WTC11 (cell line): Measurements from ENCODE around the gene SGPP1. TPM values are rescaled to one million over a fixed set of nuclear protein-coding genes. Genes with fewer than 3 reads are reported as not detected.

Experiments
- ATAC-seq: fragments of 200-7000 bp; cut with Tn5 transposase; 2 replicates; pipeline ENCODE4 v1.10.0; 2021; ENCODE audit warnings: mild to moderate bottlenecking, moderate library complexity
- CTCF ChIA-PET: fragments of 300-600 bp; sonication (Branson Sonifier 250); formaldehyde crosslinking; loops from one replicate; lab custom pipeline; 2021; ENCODE audit warnings: antibody characterized with exemption; lab: Charles Lee
- POLR2A ChIA-PET: fragments of 350-600 bp; sonication (Branson Sonifier 250); formaldehyde crosslinking; loops from one replicate; lab custom pipeline; 2021; ENCODE audit warnings: antibody characterized with exemption; lab: Charles Lee
- DNase-seq: peaks from one replicate; pipeline ENCODE4 v3.0.0; 2021; ENCODE audit warnings: low spot score
- H3K27ac Mint-ChIP-seq: 2 replicates; pipeline ENCODE4 v1.8.0; 2021; ENCODE audit warnings: mixed read lengths
- H3K27me3 Mint-ChIP-seq: 2 replicates; pipeline ENCODE4 v1.8.0; 2021; ENCODE audit warnings: low read depth, mild to moderate bottlenecking, moderate library complexity, mixed read lengths
- H3K36me3 Mint-ChIP-seq: 2 replicates; pipeline ENCODE4 v1.8.0; 2021; ENCODE audit warnings: mixed read lengths
- H3K4me1 Mint-ChIP-seq: 2 replicates; pipeline ENCODE4 v1.8.0; 2022; ENCODE audit warnings: mixed read lengths
- H3K4me3 Mint-ChIP-seq: 2 replicates; pipeline ENCODE4 v1.8.0; 2021; ENCODE audit warnings: mild to moderate bottlenecking, moderate library complexity, mixed read lengths
- H3K9me3 Mint-ChIP-seq: 2 replicates; pipeline ENCODE4 v1.8.0; 2021; ENCODE audit warnings: mixed read lengths
- CREB1 ChIP-seq: sonication (generic); formaldehyde crosslinking; IDR thresholded peaks from 2 replicates; pipeline ENCODE4 v1.8.0; 2023; ENCODE audit warnings: mild to moderate bottlenecking, missing genetic modification reagents
- CREM ChIP-seq: sonication (generic); formaldehyde crosslinking; IDR thresholded peaks from 2 replicates; pipeline ENCODE4 v1.8.1; 2022; ENCODE audit warnings: mild to moderate bottlenecking, missing genetic modification reagents, moderate library complexity
- ELF4 ChIP-seq: sonication (generic); formaldehyde crosslinking; IDR thresholded peaks from 2 replicates; pipeline ENCODE4 v1.8.1; 2022; ENCODE audit warnings: low read depth, mild to moderate bottlenecking, moderate library complexity, missing genetic modification reagents
- FOXK1 ChIP-seq: sonication (generic); formaldehyde crosslinking; IDR thresholded peaks from 2 replicates; pipeline ENCODE4 v1.8.0; 2022; ENCODE audit warnings: mild to moderate bottlenecking, moderate library complexity, missing genetic modification reagents
- GRHL2 ChIP-seq: fragments of 250-450 bp; sonication (Bioruptor Pico); IDR thresholded peaks from 2 replicates; pipeline ENCODE4 v1.8.0; 2022; ENCODE audit warnings: mild to moderate bottlenecking, moderate library complexity; ENCODE audit not compliant: insufficient replicate concordance, severe bottlenecking
- JAZF1 ChIP-seq: fragments of 250-450 bp; sonication (Bioruptor Pico); IDR thresholded peaks from 2 replicates; pipeline ENCODE4 v1.9.0; 2021; ENCODE audit warnings: moderate library complexity, mild to moderate bottlenecking, inconsistent platforms
- NFE2L1 ChIP-seq: sonication (generic); formaldehyde crosslinking; IDR thresholded peaks from 2 replicates; pipeline ENCODE4 v1.8.1; 2023; ENCODE audit warnings: missing genetic modification reagents
- OVOL2 ChIP-seq: fragments of 250-450 bp; sonication (Bioruptor Pico); IDR thresholded peaks from 2 replicates; pipeline ENCODE4 v1.9.0; 2021; ENCODE audit warnings: mild to moderate bottlenecking, borderline replicate concordance
- RELA ChIP-seq: sonication (generic); formaldehyde crosslinking; IDR thresholded peaks from 2 replicates; pipeline ENCODE4 v1.8.1; 2022; ENCODE audit warnings: missing genetic modification reagents, mild to moderate bottlenecking, borderline replicate concordance
- SP1 ChIP-seq: sonication (generic); formaldehyde crosslinking; conservative IDR thresholded peaks from 2 replicates; pipeline ENCODE4 v1.8.1; 2022; ENCODE audit warnings: missing genetic modification reagents
- TEAD1 ChIP-seq: sonication (generic); formaldehyde crosslinking; IDR thresholded peaks from 2 replicates; pipeline ENCODE4 v1.8.0; 2022; ENCODE audit warnings: mild to moderate bottlenecking, missing genetic modification reagents
- TEAD4 ChIP-seq: sonication (generic); formaldehyde crosslinking; IDR thresholded peaks from 2 replicates; pipeline ENCODE4 v1.8.0; 2022; ENCODE audit warnings: mild to moderate bottlenecking, missing genetic modification reagents
- ZNF121 ChIP-seq: sonication (generic); formaldehyde crosslinking; IDR thresholded peaks from 2 replicates; pipeline ENCODE4 v1.8.0; 2023; ENCODE audit warnings: missing genetic modification reagents
- ZNF263 ChIP-seq: sonication (generic); formaldehyde crosslinking; IDR thresholded peaks from 2 replicates; pipeline ENCODE4 v1.8.1; 2022; ENCODE audit warnings: low read depth, mild to moderate bottlenecking, moderate library complexity, missing genetic modification reagents
- ZNF396 ChIP-seq: fragments of 250-450 bp; sonication (Bioruptor Pico); IDR thresholded peaks from 2 replicates; pipeline ENCODE4 v1.8.0; 2021; ENCODE audit warnings: mild to moderate bottlenecking, moderate library complexity, borderline replicate concordance
- total RNA-seq: library from RNA; stranded (reverse); gene quantifications from 3 replicates; pipeline ENCODE4 v1.2.3, GENCODE V29; 2021
- TF ChIP-seq, protein P1 (sequence below): sonication (generic); formaldehyde crosslinking; IDR thresholded peaks from 2 replicates; pipeline ENCODE4 v1.8.1; 2023; ENCODE audit warnings: mild to moderate bottlenecking, missing genetic modification reagents, moderate library complexity
- TF ChIP-seq, protein P2 (sequence below): sonication (generic); formaldehyde crosslinking; IDR thresholded peaks from 2 replicates; pipeline ENCODE4 v1.8.1; 2022; ENCODE audit warnings: mild to moderate bottlenecking, moderate library complexity, missing genetic modification reagents
- TF ChIP-seq, protein P3 (sequence below): sonication (generic); formaldehyde crosslinking; IDR thresholded peaks from 2 replicates; pipeline ENCODE4 v1.8.0; 2022; ENCODE audit warnings: mild to moderate bottlenecking, missing genetic modification reagents
- TF ChIP-seq, protein P4 (sequence below): sonication (generic); formaldehyde crosslinking; conservative IDR thresholded peaks from 2 replicates; pipeline ENCODE4 v1.8.1; 2022; ENCODE audit warnings: mild to moderate bottlenecking, missing genetic modification reagents
- TF ChIP-seq, protein P5 (sequence below): fragments of 250-450 bp; sonication (Bioruptor Pico); IDR thresholded peaks from 2 replicates; pipeline ENCODE4 v1.9.0; 2021; ENCODE audit warnings: mild to moderate bottlenecking
- TF ChIP-seq, protein P6 (sequence below): fragments of 250-450 bp; sonication (Bioruptor Pico); IDR thresholded peaks from 2 replicates; pipeline ENCODE4 v1.9.0; 2021; ENCODE audit warnings: moderate library complexity, mild to moderate bottlenecking, inconsistent platforms, borderline replicate concordance
- TF ChIP-seq, protein P7 (sequence below): fragments of 250-450 bp; sonication (Bioruptor Pico); IDR thresholded peaks from 2 replicates; pipeline ENCODE4 v1.9.0; 2021; ENCODE audit warnings: mild to moderate bottlenecking
- TF ChIP-seq, protein P8 (sequence below): sonication (generic); formaldehyde crosslinking; IDR thresholded peaks from 2 replicates; pipeline ENCODE4 v1.8.0; 2023; ENCODE audit warnings: missing genetic modification reagents, mild to moderate bottlenecking, borderline replicate concordance

SGPP1 gene
- total RNA-seq, 1 experiment from 2014 or later, result 8.5 TPM

DNA sequence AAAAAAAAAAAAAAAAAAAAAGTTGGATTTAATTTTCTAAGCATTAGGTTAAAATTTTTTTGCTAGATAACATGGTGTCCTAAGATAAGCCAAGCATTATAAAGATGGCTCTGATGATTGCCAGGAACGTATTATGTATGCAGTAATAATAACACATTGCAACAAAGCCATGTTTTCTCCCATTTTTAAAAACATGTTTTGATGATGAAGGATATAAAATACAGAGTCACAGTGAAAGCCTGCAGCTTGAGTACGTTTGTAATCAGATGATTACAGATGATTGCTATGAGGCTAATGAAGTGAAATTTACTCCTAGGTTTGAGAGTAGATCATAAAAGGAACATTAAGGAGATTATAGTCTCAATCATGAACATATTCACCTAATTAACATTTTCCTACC is 72.9 kb downstream of the SGPP1 start (continued):
- no peak for TF ChIP-seq ZNF263 (CRISPR knock-in tag)
- no peak for TF ChIP-seq GRHL2
- no peak for TF ChIP-seq TEAD4 (CRISPR knock-in tag)
- no peak for TF ChIP-seq JAZF1 (CRISPR knock-in tag)
- TF ChIP-seq, protein P1, sequence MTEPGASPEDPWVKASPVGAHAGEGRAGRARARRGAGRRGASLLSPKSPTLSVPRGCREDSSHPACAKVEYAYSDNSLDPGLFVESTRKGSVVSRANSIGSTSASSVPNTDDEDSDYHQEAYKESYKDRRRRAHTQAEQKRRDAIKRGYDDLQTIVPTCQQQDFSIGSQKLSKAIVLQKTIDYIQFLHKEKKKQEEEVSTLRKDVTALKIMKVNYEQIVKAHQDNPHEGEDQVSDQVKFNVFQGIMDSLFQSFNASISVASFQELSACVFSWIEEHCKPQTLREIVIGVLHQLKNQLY (CRISPR knock-in tag), result no peak
- no peak for TF ChIP-seq SP1 (CRISPR knock-in tag)
- TF ChIP-seq, protein P2, sequence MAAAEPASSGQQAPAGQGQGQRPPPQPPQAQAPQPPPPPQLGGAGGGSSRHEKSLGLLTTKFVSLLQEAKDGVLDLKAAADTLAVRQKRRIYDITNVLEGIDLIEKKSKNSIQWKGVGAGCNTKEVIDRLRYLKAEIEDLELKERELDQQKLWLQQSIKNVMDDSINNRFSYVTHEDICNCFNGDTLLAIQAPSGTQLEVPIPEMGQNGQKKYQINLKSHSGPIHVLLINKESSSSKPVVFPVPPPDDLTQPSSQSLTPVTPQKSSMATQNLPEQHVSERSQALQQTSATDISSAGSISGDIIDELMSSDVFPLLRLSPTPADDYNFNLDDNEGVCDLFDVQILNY, result no peak
- TF ChIP-seq NFE2L1 (CRISPR knock-in tag), result no peak
- no peak for TF ChIP-seq CREB1 (CRISPR knock-in tag)
- TF ChIP-seq ZNF396 (CRISPR knock-in tag), result no peak
- TF ChIP-seq CREM (CRISPR knock-in tag), result no peak
- TF ChIP-seq ELF4, result no peak
- TF ChIP-seq ZNF121 (CRISPR knock-in tag), result no peak
- TF ChIP-seq, protein P3, sequence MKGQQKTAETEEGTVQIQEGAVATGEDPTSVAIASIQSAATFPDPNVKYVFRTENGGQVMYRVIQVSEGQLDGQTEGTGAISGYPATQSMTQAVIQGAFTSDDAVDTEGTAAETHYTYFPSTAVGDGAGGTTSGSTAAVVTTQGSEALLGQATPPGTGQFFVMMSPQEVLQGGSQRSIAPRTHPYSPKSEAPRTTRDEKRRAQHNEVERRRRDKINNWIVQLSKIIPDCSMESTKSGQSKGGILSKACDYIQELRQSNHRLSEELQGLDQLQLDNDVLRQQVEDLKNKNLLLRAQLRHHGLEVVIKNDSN, result no peak

DNA sequence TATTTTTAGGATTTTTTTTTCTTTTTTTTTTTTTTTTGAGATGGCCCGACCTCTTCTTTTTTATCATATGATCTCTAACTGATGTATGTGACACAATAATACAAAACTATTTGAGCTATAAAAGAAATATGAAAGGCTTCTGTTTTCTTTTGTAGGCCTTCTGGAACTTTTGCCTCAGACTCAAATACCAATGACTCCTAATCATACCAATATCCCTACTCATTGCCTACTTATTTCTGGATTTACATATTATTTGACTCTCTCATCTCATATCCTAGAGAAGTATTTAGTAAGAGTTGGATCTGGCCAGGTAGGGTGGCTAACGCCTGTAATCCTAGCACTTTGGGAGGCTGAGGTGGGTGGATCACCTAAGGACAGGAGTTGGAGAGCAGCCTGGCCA is 73.5 kb downstream of the SGPP1 start:
- Mint-ChIP-seq H3K4me1 (no peaks in the 10 kb centered on the region), H3K4me3 (no peak overlapping the region), H3K36me3 (no peaks in the 10 kb centered on the region), H3K27ac (no peak overlapping the region), H3K9me3 (no peaks in the 10 kb centered on the region), H3K27me3 (no peaks in the 10 kb centered on the region)
- no peak for ATAC-seq
- no peak for DNase-seq
- TF ChIP-seq, protein P4, sequence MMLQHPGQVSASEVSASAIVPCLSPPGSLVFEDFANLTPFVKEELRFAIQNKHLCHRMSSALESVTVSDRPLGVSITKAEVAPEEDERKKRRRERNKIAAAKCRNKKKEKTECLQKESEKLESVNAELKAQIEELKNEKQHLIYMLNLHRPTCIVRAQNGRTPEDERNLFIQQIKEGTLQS (CRISPR knock-in tag), result no peak
- TF ChIP-seq SP1 (CRISPR knock-in tag) (no peak), OVOL2 (CRISPR knock-in tag) (no peak), RELA (CRISPR knock-in tag) (no peak), ELF4 (no peak), FOXK1 (CRISPR knock-in tag) (no peak), TEAD1 (CRISPR knock-in tag) (no peak)
- TF ChIP-seq, protein P1 (CRISPR knock-in tag), result no peak
- TF ChIP-seq, protein P5, sequence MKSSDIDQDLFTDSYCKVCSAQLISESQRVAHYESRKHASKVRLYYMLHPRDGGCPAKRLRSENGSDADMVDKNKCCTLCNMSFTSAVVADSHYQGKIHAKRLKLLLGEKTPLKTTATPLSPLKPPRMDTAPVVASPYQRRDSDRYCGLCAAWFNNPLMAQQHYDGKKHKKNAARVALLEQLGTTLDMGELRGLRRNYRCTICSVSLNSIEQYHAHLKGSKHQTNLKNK (CRISPR knock-in tag), result no peak
- TF ChIP-seq, protein P6, sequence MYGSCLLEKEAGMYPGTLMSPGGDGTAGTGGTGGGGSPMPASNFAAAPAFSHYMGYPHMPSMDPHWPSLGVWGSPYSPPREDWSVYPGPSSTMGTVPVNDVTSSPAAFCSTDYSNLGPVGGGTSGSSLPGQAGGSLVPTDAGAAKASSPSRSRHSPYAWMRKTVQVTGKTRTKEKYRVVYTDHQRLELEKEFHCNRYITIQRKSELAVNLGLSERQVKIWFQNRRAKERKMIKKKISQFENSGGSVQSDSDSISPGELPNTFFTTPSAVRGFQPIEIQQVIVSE, result no peak
- TF ChIP-seq, protein P7, sequence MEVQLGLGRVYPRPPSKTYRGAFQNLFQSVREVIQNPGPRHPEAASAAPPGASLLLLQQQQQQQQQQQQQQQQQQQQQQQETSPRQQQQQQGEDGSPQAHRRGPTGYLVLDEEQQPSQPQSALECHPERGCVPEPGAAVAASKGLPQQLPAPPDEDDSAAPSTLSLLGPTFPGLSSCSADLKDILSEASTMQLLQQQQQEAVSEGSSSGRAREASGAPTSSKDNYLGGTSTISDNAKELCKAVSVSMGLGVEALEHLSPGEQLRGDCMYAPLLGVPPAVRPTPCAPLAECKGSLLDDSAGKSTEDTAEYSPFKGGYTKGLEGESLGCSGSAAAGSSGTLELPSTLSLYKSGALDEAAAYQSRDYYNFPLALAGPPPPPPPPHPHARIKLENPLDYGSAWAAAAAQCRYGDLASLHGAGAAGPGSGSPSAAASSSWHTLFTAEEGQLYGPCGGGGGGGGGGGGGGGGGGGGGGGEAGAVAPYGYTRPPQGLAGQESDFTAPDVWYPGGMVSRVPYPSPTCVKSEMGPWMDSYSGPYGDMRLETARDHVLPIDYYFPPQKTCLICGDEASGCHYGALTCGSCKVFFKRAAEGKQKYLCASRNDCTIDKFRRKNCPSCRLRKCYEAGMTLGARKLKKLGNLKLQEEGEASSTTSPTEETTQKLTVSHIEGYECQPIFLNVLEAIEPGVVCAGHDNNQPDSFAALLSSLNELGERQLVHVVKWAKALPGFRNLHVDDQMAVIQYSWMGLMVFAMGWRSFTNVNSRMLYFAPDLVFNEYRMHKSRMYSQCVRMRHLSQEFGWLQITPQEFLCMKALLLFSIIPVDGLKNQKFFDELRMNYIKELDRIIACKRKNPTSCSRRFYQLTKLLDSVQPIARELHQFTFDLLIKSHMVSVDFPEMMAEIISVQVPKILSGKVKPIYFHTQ (CRISPR knock-in tag), result no peak
- TF ChIP-seq, protein P8, sequence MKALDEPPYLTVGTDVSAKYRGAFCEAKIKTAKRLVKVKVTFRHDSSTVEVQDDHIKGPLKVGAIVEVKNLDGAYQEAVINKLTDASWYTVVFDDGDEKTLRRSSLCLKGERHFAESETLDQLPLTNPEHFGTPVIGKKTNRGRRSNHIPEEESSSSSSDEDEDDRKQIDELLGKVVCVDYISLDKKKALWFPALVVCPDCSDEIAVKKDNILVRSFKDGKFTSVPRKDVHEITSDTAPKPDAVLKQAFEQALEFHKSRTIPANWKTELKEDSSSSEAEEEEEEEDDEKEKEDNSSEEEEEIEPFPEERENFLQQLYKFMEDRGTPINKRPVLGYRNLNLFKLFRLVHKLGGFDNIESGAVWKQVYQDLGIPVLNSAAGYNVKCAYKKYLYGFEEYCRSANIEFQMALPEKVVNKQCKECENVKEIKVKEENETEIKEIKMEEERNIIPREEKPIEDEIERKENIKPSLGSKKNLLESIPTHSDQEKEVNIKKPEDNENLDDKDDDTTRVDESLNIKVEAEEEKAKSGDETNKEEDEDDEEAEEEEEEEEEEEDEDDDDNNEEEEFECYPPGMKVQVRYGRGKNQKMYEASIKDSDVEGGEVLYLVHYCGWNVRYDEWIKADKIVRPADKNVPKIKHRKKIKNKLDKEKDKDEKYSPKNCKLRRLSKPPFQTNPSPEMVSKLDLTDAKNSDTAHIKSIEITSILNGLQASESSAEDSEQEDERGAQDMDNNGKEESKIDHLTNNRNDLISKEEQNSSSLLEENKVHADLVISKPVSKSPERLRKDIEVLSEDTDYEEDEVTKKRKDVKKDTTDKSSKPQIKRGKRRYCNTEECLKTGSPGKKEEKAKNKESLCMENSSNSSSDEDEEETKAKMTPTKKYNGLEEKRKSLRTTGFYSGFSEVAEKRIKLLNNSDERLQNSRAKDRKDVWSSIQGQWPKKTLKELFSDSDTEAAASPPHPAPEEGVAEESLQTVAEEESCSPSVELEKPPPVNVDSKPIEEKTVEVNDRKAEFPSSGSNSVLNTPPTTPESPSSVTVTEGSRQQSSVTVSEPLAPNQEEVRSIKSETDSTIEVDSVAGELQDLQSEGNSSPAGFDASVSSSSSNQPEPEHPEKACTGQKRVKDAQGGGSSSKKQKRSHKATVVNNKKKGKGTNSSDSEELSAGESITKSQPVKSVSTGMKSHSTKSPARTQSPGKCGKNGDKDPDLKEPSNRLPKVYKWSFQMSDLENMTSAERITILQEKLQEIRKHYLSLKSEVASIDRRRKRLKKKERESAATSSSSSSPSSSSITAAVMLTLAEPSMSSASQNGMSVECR (CRISPR knock-in tag), result no peak
- POLR2A ChIA-PET, result no interaction called here
- CTCF ChIA-PET, result no interaction called here
